Smooth muscle cell (in vitro differentiated cells): ENCODE data around the gene PPP1R1A. TPM values are rescaled to one million over a fixed set of nuclear protein-coding genes. Genes with fewer than 3 reads are reported as not detected.

Experiments
- DNase-seq: peaks from one replicate; lab custom pipeline; 2025; ENCODE audit not compliant: unreplicated experiment; lab: John Stamatoyannopoulos, UW
- H2AFZ ChIP-seq: fragments of 200-600 bp; sonication (generic); 2 replicates; pipeline ENCODE4 v1.6.0; 2016; ENCODE audit warnings: antibody characterized with exemption, low read depth, mild to moderate bottlenecking
- H3F3A ChIP-seq: fragments of 200-600 bp; sonication (generic); 2 replicates; pipeline ENCODE4 v1.6.0; 2017; ENCODE audit warnings: antibody characterized with exemption, low read depth
- H3K27ac ChIP-seq: fragments of 200-600 bp; sonication (generic); 2 replicates; pipeline ENCODE4 v1.5.1; 2016; ENCODE audit warnings: low read depth, mild to moderate bottlenecking
- H3K27me3 ChIP-seq: fragments of 200-600 bp; sonication (generic); 2 replicates; pipeline ENCODE4 v1.6.1; 2016; ENCODE audit warnings: low read depth, mild to moderate bottlenecking
- H3K36me3 ChIP-seq: fragments of 200-600 bp; sonication (generic); 2 replicates; pipeline ENCODE4 v1.5.1; 2016; ENCODE audit warnings: low read depth
- H3K4me1 ChIP-seq: fragments of 200-600 bp; sonication (generic); 2 replicates; pipeline ENCODE4 v1.5.1; 2016; ENCODE audit warnings: low read depth
- H3K4me2 ChIP-seq: fragments of 200-600 bp; sonication (generic); 2 replicates; pipeline ENCODE4 v1.6.0; 2016; ENCODE audit warnings: mild to moderate bottlenecking
- H3K4me3 ChIP-seq: fragments of 200-600 bp; sonication (generic); 2 replicates; pipeline ENCODE4 v1.5.1; 2016; ENCODE audit warnings: mild to moderate bottlenecking
- H3K79me2 ChIP-seq: fragments of 200-600 bp; sonication (generic); 2 replicates; pipeline ENCODE4 v1.6.0; 2016; ENCODE audit warnings: low read depth, mild to moderate bottlenecking
- H3K9ac ChIP-seq: fragments of 200-600 bp; sonication (generic); 2 replicates; pipeline ENCODE4 v1.6.0; 2016; ENCODE audit warnings: low read depth
- H3K9me3 ChIP-seq: fragments of 200-600 bp; sonication (generic); replicated peaks from 2 replicates; pipeline ENCODE4 v1.5.1; 2016; ENCODE audit warnings: low read depth
- H4K20me1 ChIP-seq: fragments of 200-600 bp; sonication (generic); 2 replicates; pipeline ENCODE4 v1.6.0; 2016; ENCODE audit warnings: low read depth
- WGBS: methylation state at CpG from one replicate; pipeline ENCODE4 v1.1.7; 2016; ENCODE audit warnings: low lambda C conversion rate; 5-methylcytosine and 5-hydroxymethylcytosine counted together
- polyA plus RNA-seq: library from polyadenylated mRNA; unstranded; fragments of >200 nt; fragmentation: Nextera tagmentation; extraction: Ambion mirVana; gene quantifications from 2 replicates; pipeline ENCODE4 v1.2.1, GENCODE V29; 2016
- total RNA-seq: library from RNA; depleted of rRNA; stranded (reverse); fragments of >200 nt; gene quantifications from 2 replicates; pipeline ENCODE4 v1.2.3, GENCODE V29; 2014
- TF ChIP-seq, protein P1 (sequence below): fragments of 200-600 bp; sonication (generic); IDR thresholded peaks from 2 replicates; pipeline ENCODE4 v1.5.1; 2017; ENCODE audit warnings: borderline replicate concordance, mild to moderate bottlenecking, antibody characterized with exemption; ENCODE audit not compliant: insufficient read depth, poor library complexity, severe bottlenecking

The PPP1R1A gene
- total and polyA plus RNA-seq, 2 experiments from 2014 or later = 0.31 TPM; not detected in 1

DNA sequence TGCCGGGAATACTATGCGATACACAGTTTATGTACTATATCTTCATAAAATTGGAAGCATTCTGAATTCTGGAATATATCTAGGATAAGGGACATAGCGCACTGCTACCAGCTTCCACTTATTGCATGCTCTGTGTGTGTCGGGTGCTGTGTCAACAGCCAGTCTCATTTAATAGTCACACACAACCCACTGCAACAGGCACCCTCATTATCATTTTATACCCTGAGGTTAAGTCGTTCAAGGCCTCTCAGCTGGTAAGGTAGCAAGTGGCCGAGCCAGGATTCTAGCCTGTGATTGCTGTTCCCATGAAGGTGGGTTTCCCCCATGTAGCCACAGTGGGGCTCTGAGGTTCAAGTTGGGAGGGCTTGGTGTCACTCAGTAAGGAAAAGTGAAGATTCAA is 7.0 kb downstream of the PPP1R1A start:
- TF ChIP-seq, protein P1, sequence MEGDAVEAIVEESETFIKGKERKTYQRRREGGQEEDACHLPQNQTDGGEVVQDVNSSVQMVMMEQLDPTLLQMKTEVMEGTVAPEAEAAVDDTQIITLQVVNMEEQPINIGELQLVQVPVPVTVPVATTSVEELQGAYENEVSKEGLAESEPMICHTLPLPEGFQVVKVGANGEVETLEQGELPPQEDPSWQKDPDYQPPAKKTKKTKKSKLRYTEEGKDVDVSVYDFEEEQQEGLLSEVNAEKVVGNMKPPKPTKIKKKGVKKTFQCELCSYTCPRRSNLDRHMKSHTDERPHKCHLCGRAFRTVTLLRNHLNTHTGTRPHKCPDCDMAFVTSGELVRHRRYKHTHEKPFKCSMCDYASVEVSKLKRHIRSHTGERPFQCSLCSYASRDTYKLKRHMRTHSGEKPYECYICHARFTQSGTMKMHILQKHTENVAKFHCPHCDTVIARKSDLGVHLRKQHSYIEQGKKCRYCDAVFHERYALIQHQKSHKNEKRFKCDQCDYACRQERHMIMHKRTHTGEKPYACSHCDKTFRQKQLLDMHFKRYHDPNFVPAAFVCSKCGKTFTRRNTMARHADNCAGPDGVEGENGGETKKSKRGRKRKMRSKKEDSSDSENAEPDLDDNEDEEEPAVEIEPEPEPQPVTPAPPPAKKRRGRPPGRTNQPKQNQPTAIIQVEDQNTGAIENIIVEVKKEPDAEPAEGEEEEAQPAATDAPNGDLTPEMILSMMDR = no peak
- Histone ChIP-seq H4K20me1 (no peaks in the 10 kb centered on the region), H3K9me3 (no peaks in the 10 kb centered on the region), H3K9ac (no peak overlapping the region), H3K4me3 (no peak overlapping the region), H3K36me3 (no peaks in the 10 kb centered on the region), H2AFZ (no peak overlapping the region), H3K4me2 (no peak overlapping the region), H3F3A (no peaks in the 10 kb centered on the region), H3K27me3 (peaks cover 31% of the 10 kb centered on the region), H3K27ac (no peak overlapping the region), H3K79me2 (no peaks in the 10 kb centered on the region), H3K4me1 (no peaks in the 10 kb centered on the region)
- 85% methylated on average over 6 of the region's 6 CpGs for WGBS
- DNase-seq = no peak

DNA sequence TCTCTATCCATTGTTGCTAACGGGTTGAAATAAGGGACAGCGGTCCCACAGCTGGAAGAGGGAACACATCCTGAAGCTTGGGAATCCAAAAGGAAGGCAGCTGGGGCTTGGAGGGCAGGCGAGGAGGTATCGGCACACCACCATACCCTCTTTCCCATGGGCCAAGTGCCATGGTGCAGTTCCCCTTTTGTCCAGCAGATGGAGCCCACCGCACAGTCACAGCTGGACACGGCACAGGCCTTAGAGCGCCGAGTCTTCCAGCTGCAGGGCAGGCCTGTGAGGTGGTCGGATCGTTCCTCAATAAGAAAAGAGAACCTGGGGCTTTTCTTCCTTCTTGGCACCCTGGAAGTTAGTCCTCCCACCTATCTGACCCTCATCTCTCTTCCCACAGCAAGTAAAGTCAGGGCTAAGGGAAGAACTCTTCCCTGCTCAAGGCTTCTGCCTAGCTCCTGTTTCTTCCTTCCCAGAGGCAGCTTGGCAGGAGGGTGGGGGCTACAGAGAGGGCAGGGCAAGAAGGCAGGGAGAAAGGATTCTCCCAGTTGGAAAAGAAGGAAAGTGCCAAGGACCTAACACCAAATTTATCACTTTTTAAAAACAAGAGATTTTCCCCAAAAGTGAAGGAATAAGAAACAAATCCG is 8.6 kb downstream of the PPP1R1A start:
- Histone ChIP-seq H3K27me3 (peaks cover 23% of the 10 kb centered on the region), H4K20me1 (no peaks in the 10 kb centered on the region), H3F3A (no peaks in the 10 kb centered on the region), H3K4me3 (no peak overlapping the region), H3K27ac (no peak overlapping the region), H3K9me3 (no peaks in the 10 kb centered on the region), H3K4me1 (no peaks in the 10 kb centered on the region), H3K36me3 (no peaks in the 10 kb centered on the region), H3K9ac (no peak overlapping the region), H2AFZ (peak overlapping the region; percentile 90), H3K4me2 (peak overlapping the region; percentile 78), H3K79me2 (no peaks in the 10 kb centered on the region)
- DNase-seq = peak; percentile 67
- TF ChIP-seq, protein P1 = peak; percentile 98
- 18% methylated on average over 11 of the region's 11 CpGs for WGBS

DNA sequence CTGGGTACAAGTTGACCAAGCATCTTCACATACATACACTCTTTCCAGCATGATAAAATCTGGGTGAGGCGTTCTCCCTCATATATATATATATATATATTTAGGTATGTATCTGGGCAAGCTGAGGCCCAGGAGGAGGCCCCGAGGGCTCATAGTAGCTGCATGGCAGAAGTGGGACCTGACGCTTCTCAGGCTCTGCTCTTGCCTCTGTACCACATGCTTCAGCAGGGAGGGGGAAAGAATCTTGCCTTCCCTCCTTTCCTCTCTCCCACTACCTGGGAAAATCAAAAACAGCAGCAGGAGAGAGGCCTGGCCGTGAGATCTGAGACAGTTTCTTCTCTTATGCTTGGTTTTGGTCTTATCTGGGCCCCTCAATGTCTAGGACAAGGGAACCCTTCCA is 9.2 kb downstream of the PPP1R1A start:
- DNase-seq = no peak
- peaks cover 18% of the 10 kb centered on the region for H3K27me3 ChIP-seq
- TF ChIP-seq, protein P1 = no peak
- no peak overlapping the region for H3K4me3 ChIP-seq
- no peaks in the 10 kb centered on the region for H3K79me2 ChIP-seq
- H2AFZ ChIP-seq = no peak overlapping the region
- no peaks in the 10 kb centered on the region for H4K20me1 ChIP-seq
- no peak overlapping the region for H3K27ac ChIP-seq
- no peaks in the 10 kb centered on the region for H3K9me3 ChIP-seq
- H3K4me1 ChIP-seq = no peaks in the 10 kb centered on the region
- H3K4me2 ChIP-seq = no peak overlapping the region
- no peaks in the 10 kb centered on the region for H3F3A ChIP-seq
- WGBS = 71% methylated on average over 4 of the region's 4 CpGs
- no peaks in the 10 kb centered on the region for H3K36me3 ChIP-seq
- H3K9ac ChIP-seq = no peak overlapping the region

DNA sequence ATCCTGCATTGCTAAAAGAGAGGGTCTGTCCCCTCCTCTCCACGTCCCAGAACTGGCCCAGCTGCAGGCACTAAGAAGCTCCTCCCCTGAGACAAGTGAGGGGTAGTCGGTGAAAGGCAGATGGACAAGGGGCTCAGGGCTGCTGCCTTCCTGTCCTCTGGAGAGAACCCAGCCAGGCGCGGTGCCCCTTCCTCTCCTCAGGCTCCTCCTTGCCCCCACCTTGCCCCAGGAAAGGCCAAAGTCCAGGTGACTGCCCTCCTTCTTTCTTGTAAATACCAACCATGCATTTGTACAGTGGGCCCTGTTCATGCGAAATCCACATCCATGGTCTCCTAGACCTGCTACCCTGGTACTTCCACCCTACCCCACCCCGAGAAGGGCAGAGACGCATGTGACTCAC is 9.7 kb downstream of the PPP1R1A start:
- H3K4me1 ChIP-seq = no peaks in the 10 kb centered on the region

More for the DNA sequence above, 9.7 kb downstream of the PPP1R1A start:
- Histone ChIP-seq H3K4me2 (no peak overlapping the region), H3F3A (no peaks in the 10 kb centered on the region), H3K9ac (no peak overlapping the region), H4K20me1 (no peaks in the 10 kb centered on the region), H2AFZ (no peak overlapping the region), H3K79me2 (no peaks in the 10 kb centered on the region), H3K36me3 (no peaks in the 10 kb centered on the region), H3K27ac (no peak overlapping the region), H3K4me3 (no peak overlapping the region), H3K9me3 (no peaks in the 10 kb centered on the region), H3K27me3 (peaks cover 14% of the 10 kb centered on the region)
- TF ChIP-seq, protein P1 = no peak
- no peak for DNase-seq
- 83% methylated on average over 7 of the region's 7 CpGs for WGBS
